Cardiac septum (tissue), 1 donor: ENCODE data around the gene RHBDL1. TPM values are rescaled to one million over a fixed set of nuclear protein-coding genes. Genes with fewer than 3 reads are reported as not detected.
"Not testable (repeated sequence)": the region's sequence is repeated elsewhere in the genome, so short reads cannot be mapped to it uniquely, and the experiment has no call there.

Source experiments
- DNase-seq: peaks from one replicate; pipeline ENCODE4 v3.0.0-alpha.2; 2020; ENCODE audit warnings: low spot score
- intact Hi-C: fragments of 100-400 bp; cut with DNase I; formaldehyde crosslinking; loops from one replicate; pipeline ENCODE4 v1.14.0; 2022
- total RNA-seq: library from RNA; stranded (reverse); fragmentation: NEBNext Ultra II Directional; extraction: Animal tissue kit (Norgen Biotek cat#: 25700); gene quantifications from one replicate; pipeline ENCODE4 v1.2.1, GENCODE V29; 2021
- donor health status: DM: no; HTN: no; CAD: no.

RHBDL1 gene
- total RNA-seq, 1 donor from 2014 or later = 1.8 TPM

DNA sequence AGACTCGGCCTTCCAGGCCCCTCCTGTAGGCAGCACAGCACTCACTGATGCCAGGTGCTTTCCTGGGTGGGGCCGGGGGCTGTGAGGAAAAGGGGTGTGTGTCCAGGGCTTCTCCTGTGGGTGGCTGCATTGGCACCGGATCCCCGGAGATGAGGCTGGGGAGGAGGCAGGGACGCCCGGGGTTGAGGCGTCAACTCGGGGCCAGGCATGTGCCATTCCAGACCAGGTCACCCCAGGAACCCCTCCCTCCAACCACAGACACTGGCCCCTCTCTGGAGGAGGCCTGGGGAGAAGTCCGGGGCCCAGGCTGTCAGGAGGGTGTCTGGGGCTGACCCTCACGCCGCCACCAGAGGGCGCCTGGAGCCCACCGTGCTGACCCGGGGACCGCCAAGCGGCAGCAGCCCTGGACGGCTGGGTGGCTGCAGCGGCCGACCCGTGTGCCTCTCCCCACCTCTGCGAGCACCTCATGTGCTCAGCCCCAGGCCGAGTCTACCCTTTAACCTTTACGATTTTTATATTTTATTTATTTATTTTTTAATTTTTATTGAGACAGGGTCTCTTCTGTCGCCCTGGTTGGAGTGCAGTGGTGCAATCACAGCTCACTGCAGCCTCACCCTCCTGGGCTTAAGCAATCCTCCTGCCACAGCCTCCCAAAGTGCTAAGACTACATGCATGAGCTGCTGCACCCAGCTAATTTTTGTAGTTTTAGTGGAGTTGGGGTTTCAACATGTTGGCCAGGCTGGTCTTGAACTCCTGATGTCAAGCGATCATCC lies 36.3 kb downstream of the RHBDL1 start:
- intact Hi-C loops = loop anchor here (1.0 to 5.0 kb wide), 2 partner anchors 74 to 346 kb away; no protein-coding TSS in a partner anchor
- peak; percentile 91 for DNase-seq

DNA sequence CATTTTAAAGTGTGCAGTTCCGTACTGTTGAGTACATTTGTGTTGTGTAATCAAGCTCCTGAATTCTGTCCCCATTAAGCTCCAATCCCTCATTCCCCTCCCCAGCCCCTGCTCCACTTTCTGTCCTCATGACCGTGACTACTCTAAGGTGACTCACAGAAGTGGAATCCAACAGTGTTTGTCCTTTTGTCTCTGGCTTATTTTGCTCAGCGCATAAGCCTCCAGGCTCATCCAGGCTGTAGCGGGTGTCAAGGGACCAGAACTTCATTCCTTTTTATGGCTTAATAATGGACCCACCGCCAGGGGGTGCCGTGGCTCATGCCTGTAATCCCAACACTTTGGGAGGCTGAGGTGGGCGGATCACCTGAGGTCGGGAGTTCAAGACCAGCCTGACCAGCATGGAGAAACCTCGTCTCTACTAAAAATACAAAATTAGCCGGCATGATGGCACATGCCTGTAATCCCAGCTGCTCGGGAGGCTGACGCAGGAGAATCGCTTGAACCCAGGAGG lies 37.3 kb downstream of the RHBDL1 start:
- DNase-seq = not testable (repeated sequence)
- intact Hi-C loops = loop anchor here (5.0 kb wide), 1 partner anchor 345 kb away; no protein-coding TSS in a partner anchor

DNA sequence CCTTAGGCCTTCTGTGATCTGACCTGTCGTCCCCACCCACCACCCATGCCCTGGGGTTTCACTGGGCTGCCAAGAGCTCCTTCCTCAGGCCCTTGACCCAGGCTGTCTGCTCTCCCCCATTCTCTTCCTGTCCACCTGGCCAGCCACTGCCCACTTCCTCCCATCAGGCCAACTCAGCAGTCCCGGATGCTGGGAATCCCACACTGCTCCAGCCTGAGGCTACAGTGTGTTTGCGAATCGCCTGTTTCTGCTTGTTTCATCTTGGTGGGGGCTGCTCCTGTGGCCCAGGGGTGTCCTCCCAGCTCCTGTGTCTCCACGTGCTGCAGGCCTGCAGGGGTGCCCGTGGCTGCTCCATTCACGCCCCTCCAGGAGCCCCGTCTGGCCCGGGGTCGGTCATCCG lies 38.6 kb downstream of the RHBDL1 start:
- DNase-seq = no peak
- intact Hi-C loops = loop anchor here (5.0 kb wide), 1 partner anchor 343 kb away; no protein-coding TSS in a partner anchor

DNA sequence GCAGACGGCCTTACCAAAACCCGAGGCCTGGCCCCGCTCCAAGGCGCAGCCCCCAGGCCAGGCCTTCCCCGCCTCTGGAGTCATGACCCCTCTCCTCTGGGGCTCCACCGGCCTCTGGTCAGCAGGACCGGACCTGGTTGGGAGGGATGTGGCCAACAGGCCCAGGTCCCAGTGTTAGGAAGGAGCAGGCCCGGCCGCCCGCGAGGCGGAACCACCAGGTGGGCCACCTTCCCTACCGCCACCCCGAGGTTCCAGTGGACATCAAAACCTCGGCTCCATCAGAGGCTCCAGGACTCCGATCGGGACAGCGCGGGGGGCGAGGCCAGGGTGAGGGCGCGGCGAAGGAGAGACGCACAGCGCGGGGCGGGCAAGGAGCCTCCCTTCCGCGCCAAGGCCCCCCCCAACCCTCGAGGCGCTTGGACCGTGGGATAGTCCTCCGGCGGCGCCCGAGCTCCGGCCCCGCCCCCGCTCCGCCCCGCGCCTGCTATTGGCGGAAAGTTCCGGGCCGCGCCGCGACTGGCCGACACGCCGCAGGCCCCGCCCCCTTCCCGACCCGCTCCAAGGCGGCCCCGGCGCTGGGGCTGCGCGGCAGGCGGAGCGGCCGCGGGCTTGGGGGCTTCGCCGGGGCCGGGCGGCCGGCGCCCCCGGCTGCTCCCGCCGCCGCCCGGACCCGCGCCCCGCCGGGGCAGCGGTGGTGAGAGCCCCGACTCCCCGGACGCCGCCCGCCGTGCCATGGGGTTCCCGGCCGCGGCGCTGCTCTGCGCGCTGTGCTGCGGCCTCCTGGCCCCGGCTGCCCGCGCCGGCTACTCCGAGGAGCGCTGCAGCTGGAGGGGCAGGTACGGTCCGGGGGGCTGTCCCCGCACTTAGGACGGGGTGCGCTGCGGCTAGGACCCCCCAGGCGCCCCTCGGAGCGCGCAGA lies 39.3 kb downstream of the RHBDL1 start, which contains the start of gene METRN:
METRN (plus strand) TSS at position 561 of the 919 bp plus-strand sequence; CDS start at position 733, 172 bp downstream.
- intact Hi-C loops = loop anchor here (5.0 kb wide), 1 partner anchor 342 kb away; no protein-coding TSS in a partner anchor
- peak; percentile 94 for DNase-seq

DNA sequence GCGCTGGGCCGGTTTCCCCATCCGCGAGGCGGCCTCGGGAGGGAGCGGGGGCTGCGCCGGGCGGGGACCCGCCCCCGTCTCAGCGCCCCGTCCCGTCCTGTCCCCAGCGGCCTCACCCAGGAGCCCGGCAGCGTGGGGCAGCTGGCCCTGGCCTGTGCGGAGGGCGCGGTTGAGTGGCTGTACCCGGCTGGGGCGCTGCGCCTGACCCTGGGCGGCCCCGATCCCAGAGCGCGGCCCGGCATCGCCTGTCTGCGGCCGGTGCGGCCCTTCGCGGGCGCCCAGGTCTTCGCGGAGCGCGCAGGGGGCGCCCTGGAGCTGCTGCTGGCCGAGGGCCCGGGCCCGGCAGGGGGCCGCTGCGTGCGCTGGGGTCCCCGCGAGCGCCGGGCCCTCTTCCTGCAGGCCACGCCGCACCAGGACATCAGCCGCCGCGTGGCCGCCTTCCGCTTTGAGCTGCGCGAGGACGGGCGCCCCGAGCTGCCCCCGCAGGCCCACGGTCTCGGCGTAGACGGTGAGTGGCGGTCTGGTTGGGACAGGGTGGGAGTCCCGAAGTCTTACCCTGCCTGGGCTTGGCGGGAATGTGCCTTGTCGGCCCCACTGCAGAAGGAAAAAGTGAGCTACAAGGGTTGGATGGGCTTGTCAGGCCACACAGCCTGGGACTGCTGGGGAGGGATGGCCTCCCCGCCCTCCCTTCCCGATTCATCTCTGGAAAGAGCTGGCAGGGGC lies 40.2 kb downstream of the RHBDL1 start:
- DNase-seq = no peak
- intact Hi-C loops = no loop called here

DNA sequence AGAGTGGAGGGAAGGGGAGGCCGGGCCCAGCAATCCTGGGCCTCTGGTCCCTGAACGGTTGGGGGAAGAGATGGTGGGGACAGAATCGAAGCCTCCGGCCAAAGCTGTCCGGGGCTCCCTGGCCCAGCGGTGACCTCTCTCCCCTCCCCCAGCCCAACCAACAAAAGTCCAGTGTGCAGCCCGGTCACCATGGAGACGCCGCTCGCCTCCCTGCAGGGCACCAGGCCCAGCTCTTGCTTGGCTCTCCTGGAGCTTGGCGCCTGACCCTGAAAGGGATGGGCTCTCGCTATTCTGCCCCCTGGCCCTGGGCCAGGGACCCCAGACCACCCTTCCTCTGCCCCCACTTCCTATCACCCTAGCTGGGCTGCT lies 40.7 kb downstream of the RHBDL1 start:
- intact Hi-C loops = no loop called here
- DNase-seq = no peak

DNA sequence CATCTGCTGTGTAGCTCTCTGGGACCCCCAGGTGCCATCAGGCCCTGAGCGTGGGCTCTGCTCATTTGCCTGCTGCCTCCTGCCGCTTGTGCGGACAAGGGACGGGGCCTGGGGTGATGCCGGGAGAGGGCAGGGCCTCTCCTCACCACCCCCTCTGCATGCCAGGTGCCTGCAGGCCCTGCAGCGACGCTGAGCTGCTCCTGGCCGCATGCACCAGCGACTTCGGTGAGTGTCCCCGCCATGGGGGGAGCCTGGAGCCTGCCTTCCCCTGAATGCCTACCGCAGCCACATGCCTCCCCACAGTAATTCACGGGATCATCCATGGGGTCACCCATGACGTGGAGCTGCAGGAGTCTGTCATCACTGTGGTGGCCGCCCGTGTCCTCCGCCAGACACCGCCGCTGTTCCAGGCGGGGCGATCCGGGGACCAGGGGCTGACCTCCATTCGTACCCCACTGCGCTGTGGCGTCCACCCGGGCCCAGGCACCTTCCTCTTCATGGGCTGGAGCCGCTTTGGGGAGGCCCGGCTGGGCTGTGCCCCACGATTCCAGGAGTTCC lies 41.4 kb downstream of the RHBDL1 start:
- intact Hi-C loops = no loop called here

DNA sequence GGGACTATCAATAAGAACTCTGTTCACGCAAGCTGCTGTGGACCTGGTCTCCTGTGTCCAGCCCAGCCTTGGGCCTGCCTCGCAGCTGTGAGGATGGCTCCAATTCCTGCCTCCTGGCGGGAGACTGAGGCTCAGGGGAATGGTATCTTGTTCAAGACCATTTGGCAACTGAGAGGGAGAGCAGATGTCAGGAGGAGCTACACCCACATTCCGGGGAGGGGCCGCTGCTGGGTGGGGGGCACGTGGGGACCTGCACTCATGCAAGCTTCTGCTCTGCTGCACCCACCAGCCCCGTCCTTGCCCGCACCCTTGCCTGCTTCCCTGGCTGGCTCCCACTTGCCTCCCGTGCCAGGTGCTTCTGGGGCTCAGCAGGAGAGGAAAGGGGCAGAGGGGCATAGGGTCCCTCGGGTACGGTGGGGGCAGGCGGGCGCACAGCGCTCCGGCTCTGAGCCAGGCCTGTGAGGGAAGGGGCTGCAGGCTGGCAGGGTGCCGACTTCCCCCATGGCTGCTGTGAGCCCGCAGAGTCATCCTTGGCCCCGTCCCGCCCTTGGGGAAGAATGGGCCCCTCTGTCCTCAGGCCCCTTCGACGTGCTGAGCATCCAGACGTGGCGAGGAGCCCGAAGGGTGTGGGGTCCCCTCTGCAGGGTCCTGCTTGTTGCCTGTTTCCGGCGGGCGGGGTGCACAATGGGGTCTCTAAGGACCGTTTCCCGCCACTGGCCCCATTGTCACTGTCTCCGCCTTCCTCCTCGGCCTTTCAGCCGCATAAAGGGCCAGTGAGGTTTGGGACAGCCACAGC lies 42.2 kb downstream of the RHBDL1 start:
- intact Hi-C loops = no loop called here

More for the DNA sequence above, 41.4 kb downstream of the RHBDL1 start:
- no peak for DNase-seq

DNA sequence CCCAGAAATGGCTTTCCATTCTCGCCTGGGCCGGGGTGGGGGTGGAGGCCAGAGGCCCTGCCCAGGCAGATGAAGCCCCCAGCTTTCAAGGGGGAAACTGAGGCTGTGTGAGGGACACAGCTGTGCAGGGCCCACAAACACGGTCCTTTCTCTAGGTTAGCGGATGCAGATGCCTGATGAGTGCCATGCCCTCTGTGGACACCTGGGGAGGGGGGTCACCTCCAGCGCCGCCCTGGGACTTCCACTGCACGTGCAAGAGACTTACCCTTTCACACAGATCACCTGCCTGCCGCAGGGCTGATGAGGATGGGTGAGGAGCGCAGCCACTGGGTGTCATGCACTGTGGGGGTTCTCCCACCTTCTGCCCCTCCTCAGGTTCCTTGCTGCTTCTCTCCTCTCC lies 42.9 kb downstream of the RHBDL1 start:
- intact Hi-C loops = no loop called here
- DNase-seq = no peak

More for the DNA sequence above, 42.2 kb downstream of the RHBDL1 start:
- no peak for DNase-seq

DNA sequence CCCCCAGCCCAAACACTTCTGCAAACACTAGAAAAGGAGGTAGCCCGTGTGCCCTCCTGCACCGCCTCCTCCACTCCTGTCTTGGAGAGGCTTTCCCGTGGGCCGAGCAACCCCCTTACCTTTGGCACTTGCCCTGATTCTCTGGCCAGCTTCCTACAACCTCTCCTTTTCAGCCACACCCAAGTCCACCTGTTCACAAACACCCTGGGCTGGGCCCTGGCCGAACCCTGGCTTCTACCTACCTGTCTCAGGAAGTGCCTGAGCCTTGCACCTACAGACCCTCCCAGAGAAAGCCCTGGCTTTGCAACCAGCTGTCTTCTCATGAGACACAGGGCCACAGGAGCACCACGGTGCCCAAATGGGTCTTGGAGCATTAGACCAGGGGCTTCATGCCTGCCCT lies 43.5 kb downstream of the RHBDL1 start:
- intact Hi-C loops = no loop called here
- no peak for DNase-seq

DNA sequence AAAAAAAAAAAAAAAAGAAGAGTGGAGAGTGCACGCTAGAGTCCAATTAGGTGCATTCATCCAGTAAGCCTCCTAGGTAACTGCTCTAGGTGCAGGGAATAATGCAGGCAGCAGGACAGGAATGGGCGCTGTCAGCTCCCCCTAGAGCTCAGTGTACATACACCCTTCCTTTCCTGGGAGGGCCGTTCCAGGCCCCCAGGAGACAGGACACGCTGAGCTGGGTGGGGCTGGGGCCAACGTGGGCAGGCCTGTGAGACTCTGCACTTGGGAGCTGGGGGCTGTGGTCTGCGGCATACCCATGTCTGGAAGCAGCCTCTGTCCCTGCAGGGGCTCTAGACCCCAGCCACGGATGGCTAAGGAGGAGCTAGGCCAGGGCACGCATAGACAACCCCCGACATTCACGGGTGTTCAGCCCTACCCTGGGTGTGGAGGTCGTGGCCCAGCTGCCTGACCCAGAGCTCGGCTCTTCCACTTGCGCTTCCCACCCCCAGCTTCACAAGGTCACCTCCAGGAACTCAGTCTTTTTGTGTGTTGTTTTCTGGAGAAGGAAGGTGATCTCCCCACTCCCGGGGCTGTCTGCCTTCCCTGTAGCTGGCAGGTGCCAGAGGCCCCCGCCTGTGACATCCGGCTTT lies 44.5 kb downstream of the RHBDL1 start:
- intact Hi-C loops = loop anchor here (2.0 kb wide), 1 partner anchor 21 kb away; the partner anchor contains the start of gene CIAO3
- no peak for DNase-seq

DNA sequence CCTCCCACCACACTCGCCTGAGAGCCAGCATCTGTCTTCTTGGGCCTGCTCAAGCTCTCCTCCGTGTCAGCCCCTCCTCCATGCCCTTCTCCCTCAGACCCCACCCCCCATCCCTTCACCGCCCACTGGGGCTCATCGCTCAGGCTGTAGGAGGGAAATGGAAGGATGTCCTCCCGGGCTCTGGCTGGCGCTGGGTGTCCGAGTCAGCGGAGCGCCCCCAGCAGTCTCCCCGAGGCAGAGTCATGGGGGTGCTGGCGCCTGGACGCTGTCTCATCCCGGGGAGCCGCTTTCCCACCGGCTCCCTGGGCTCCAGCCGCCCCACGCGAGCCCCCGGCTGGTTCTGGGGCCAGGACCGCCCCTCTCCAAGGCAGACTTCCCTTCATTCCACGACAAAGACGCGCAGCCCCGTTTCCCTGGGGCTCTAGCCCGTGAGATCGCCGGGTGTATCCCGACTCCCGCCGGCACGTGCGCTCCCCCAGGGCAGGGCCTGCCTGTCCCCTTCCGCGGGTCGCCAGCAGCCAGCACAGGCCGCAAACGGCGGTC lies 45.0 kb downstream of the RHBDL1 start:
- DNase-seq = no peak
- intact Hi-C loops = loop anchor here (2.0 kb wide), 1 partner anchor 20 kb away; the partner anchor contains the start of gene CIAO3

DNA sequence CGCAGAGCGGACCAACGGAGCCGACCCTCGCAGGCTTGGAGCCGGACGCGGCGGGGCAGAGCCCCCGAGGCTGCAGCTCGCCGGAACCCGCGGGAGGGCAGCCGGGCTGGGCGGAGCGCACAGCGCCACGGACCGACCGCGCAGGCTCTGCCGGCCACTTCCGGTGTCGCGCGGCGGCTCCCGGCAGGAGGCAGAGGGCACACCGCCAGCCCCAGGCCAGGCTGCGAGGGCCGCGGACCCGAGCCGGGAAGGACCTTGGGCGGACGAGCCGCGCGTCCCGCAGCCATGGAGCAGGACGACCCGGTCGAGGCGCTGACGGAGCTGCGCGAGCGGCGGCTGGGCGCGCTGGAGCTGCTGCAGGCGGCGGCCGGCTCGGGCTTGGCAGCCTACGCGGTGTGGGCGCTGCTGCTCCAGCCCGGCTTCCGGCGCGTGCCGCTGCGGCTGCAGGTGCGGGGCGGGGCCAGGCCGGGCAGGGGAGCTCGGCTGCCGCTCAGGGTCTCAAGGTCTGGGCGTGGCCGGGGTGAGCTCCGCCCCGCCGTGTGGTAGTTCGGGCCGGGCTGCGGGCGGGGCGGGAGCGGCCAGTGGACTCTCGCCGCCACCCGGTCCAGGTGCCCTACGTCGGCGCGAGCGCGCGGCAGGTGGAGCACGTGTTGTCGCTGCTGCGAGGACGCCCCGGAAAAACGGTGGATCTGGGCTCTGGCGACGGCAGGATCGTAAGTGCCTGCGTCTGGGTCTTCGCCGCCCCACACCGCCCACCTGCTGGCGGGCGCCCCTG lies 45.7 kb downstream of the RHBDL1 start, which contains the start of gene ANTKMT:
ANTKMT (plus strand) TSS at position 157 of the 775 bp plus-strand sequence; CDS start at position 286, 129 bp downstream.
- intact Hi-C loops = loop anchor here (2.0 kb wide), 1 partner anchor 20 kb away; the partner anchor contains the start of gene CIAO3
- DNase-seq = peak; percentile 85

DNA sequence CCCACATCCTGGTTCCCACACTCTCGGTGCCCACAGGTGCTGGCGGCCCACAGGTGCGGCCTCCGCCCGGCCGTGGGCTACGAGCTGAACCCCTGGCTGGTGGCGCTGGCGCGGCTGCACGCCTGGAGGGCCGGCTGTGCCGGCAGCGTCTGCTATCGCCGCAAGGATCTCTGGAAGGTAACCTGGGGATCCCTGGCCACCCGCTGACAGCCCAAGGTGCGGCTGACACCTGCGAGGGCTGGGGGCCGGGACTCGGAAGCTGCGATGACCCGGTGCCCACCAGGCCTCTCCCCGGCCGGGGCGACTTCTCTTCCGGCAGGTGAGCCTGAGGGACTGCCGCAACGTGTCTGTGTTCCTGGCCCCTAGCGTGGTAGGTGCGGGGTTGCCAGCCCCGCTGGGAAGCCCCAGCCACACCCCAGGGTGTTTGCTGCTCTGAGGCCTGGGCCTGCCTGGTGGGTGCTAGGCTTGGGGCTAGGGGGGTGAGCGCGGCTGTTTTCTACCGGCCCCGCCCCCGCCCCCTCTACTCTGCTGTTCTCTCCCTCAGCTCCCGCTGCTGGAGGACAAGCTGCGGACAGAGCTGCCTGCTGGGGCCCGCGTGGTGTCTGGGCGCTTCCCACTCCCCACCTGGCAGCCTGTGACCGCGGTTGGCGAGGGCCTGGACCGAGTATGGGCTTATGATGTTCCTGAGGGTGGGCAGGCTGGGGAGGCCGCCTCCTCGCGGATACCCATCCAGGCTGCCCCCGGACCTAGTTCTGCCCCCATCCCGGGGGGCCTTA lies 46.5 kb downstream of the RHBDL1 start:
- no peak for DNase-seq
- intact Hi-C loops = loop anchor here (2.0 kb wide), 1 partner anchor 19 kb away; the partner anchor contains the start of gene CIAO3

DNA sequence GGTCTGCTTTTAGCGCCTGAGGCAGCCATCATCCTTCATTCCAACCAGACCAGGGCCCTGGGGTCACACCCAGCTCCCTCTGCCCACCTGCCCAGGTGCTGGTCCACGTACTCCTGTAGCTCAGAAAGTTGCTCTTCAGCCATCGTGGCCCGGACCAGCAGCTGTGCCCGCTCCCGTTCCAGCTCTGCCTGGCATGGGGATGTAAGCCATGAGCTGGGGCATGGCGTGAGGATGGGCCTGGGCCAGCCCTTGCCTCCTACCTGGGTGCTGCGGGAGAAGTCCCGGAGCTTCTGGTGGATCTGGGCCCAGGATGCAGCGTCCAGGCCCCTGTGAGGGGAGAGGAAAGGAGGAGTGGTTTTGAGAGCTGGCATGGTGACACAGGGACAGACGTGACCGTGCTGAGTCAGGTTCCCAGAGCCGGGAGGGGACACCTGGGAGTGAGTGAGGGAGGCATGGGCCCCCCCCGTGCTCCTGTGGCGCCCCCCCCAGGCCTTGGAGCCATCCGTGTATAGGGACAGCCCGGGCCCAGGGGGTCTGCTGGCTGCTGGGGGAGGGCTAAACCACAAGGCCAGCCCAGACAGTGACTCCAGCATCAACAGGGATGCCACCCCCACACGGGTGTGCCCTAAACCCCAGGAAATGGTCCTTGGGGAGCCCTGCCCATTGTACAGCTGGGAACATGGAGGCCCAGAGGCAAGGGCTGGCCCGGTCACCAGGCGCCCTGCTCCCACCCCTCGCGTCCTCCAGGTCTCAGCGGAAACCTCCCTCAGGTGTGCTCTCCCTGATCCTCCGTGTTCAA lies 47.6 kb downstream of the RHBDL1 start:
- intact Hi-C loops = no loop called here
- DNase-seq = no peak
